ENCODE measurements around the gene CNNM2.
"Not testable (repeated sequence)": the region's sequence is repeated elsewhere in the genome, so short reads cannot be mapped to it uniquely, and the experiment has no call there.

DNA sequence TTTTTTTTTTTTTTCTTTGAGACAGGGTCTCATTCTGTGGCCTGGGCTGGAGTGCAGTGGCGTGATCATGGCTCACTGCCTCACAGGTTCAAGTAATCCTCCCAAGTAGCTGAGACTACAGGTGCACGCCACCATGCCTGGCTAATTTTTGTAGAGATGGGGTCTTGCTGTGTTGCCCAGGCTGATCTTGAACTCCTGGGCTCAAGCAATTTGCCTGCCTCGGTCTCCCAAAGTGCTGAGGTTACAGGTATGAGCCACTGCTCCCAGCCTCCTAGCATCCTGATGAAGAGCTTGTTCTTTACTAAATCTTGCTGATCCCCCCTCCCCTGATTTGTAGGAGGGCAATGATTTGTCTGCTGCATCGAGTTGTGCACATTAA is 149.0 kb downstream of the CNNM2 start:
- TF ChIP-seq, protein P1, sequence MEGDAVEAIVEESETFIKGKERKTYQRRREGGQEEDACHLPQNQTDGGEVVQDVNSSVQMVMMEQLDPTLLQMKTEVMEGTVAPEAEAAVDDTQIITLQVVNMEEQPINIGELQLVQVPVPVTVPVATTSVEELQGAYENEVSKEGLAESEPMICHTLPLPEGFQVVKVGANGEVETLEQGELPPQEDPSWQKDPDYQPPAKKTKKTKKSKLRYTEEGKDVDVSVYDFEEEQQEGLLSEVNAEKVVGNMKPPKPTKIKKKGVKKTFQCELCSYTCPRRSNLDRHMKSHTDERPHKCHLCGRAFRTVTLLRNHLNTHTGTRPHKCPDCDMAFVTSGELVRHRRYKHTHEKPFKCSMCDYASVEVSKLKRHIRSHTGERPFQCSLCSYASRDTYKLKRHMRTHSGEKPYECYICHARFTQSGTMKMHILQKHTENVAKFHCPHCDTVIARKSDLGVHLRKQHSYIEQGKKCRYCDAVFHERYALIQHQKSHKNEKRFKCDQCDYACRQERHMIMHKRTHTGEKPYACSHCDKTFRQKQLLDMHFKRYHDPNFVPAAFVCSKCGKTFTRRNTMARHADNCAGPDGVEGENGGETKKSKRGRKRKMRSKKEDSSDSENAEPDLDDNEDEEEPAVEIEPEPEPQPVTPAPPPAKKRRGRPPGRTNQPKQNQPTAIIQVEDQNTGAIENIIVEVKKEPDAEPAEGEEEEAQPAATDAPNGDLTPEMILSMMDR (IDR thresholded peaks at IDR 0.05), result not testable (repeated sequence)
- not testable (repeated sequence) for TF ChIP-seq POLR2A (IDR thresholded peaks at IDR 0.05)

All from right lobe of liver (tissue), 4 donors.